HepG2 (cell line): Measurements from ENCODE around the gene VRK2. TPM values are rescaled to one million over a fixed set of nuclear protein-coding genes. Genes with fewer than 3 reads are reported as not detected.

Experiments
- ATAC-seq: fragments of 200-7000 bp; cut with Tn5 transposase; 3 replicates; pipeline ENCODE4 v1.9.1; 2020; ENCODE audit warnings: mild to moderate bottlenecking, moderate library complexity
- BruUV-seq: library from RNA; stranded (reverse); fragments of 400-500 nt; replicated peaks from 2 replicates; lab custom pipeline; 2021; lab: Mats Ljungman, UMichigan
- CTCF ChIA-PET: fragments of 300-600 bp; formaldehyde crosslinking; extraction: SDS; loops from one replicate; lab custom pipeline; 2021; ENCODE audit warnings: low total read pairs, inconsistent platforms, low intra/inter-chr PET ratio; lab: Yijun Ruan, JAX
- POLR2A ChIA-PET: fragments of 350-600 bp; sonication (Branson Sonifier 250); formaldehyde crosslinking; loops from one replicate; lab custom pipeline; 2020; ENCODE audit warnings: antibody characterized with exemption, inconsistent platforms; lab: Yijun Ruan, JAX
- DNase-seq: peaks from one replicate; pipeline ENCODE4 v3.0.0-alpha.2; 2015; ENCODE audit warnings: low spot score
- FAIRE-seq: peaks from 3 replicates; lab custom pipeline; 2011; peaks lifted over from hg19 to GRCh38; lab: Jason Lieb, UNC
- H2AFZ ChIP-seq: one replicate; pipeline ENCODE4 v1.6.1; 2011; ENCODE audit warnings: low read length, inconsistent platforms
- H3K27ac ChIP-seq: fragments of 300-600 bp; 3 replicates; pipeline ENCODE4 v1.8.0; 2011; ENCODE audit warnings: mixed run types, mild to moderate bottlenecking, mixed read lengths, low read length, inconsistent platforms; ENCODE audit not compliant: insufficient read depth; ENCODE audit errors: extremely low read length
- H3K27me3 ChIP-seq, 2 experiments: fragments of 200-600 bp in 1 of 2; 2 replicates in 1 of 2; 3 replicates in 1 of 2; pipeline versions ENCODE4 v1.6.0 to v1.8.0; 2011; ENCODE audit warnings: low read length in 2 of 2, mild to moderate bottlenecking in 2 of 2, moderate library complexity in 2 of 2, inconsistent platforms in 1 of 2; ENCODE audit not compliant: insufficient read depth in 2 of 2, control insufficient read depth in 1 of 2
- H3K36me3 ChIP-seq, 2 experiments: fragments of 200-600 bp in 1 of 2; replicated peaks in 1 of 2; 2 replicates in 1 of 2; 3 replicates in 1 of 2; pipeline versions ENCODE4 v1.5.1 to v1.8.0; 2011; ENCODE audit warnings: low read length in 2 of 2, inconsistent platforms in 1 of 2; ENCODE audit not compliant: insufficient read depth in 2 of 2, control insufficient read depth in 1 of 2
- H3K4me1 ChIP-seq: 2 replicates; pipeline ENCODE4 v1.5.1; 2012; ENCODE audit warnings: low read length, inconsistent platforms; ENCODE audit not compliant: insufficient read depth
- H3K4me2 ChIP-seq: 2 replicates; pipeline ENCODE4 v1.6.0; 2011; ENCODE audit warnings: low read depth, low read length, inconsistent platforms
- H3K4me3 ChIP-seq, 3 experiments: fragments of 200-600 bp in 1 of 3; sonication (generic), shearing (Covaris generic) in 1 of 3; replicated peaks in 1 of 3; 2 replicates each; pipeline ENCODE4 v1.5.1; 2011 to 2016; ENCODE audit warnings: low read length in 3 of 3, inconsistent platforms in 2 of 3, low read depth in 2 of 3, mild to moderate bottlenecking in 2 of 3, control low read depth in 1 of 3, mixed read lengths in 1 of 3; ENCODE audit not compliant: insufficient read depth in 1 of 3
- H3K79me2 ChIP-seq: one replicate; pipeline ENCODE4 v1.6.1; 2011; ENCODE audit warnings: low read length, inconsistent platforms; ENCODE audit not compliant: insufficient read depth
- H3K9ac ChIP-seq: 2 replicates; pipeline ENCODE4 v1.6.0; 2011; ENCODE audit warnings: mild to moderate bottlenecking, low read depth, low read length, inconsistent platforms; ENCODE audit not compliant: insufficient read depth
- H3K9me3 ChIP-seq: 2 replicates; pipeline ENCODE4 v1.5.1; 2012; ENCODE audit warnings: mild to moderate bottlenecking, low read length
- H4K20me1 ChIP-seq: 2 replicates; pipeline ENCODE4 v1.6.0; 2011; ENCODE audit warnings: inconsistent platforms, mild to moderate bottlenecking, low read length, moderate library complexity; ENCODE audit not compliant: insufficient read depth
- FOXP1 ChIP-seq, 2 experiments: fragments of 450-650 bp in 1 of 2; IDR thresholded peaks; 2 replicates each; pipeline ENCODE4 v1.6.1; 2017 to 2018; ENCODE audit warnings: antibody characterized with exemption in 1 of 2
- MBNL3 ChIP-seq: fragments of 250-450 bp; sonication (Bioruptor Pico); conservative IDR thresholded peaks from 2 replicates; pipeline ENCODE4 v1.8.0; 2022; ENCODE audit warnings: mild to moderate bottlenecking, inconsistent platforms
- RAD21 ChIP-seq: fragments of 450-650 bp; formaldehyde crosslinking; IDR thresholded peaks from 2 replicates; pipeline ENCODE4 v1.5.0; 2020; ENCODE audit warnings: mild to moderate bottlenecking
- SETDB1 ChIP-seq: sonication (generic); formaldehyde crosslinking; IDR thresholded peaks from 2 replicates; pipeline ENCODE4 v1.5.1; 2020; ENCODE audit warnings: missing genetic modification reagents, mild to moderate bottlenecking, borderline replicate concordance
- SMC3 ChIP-seq: IDR thresholded peaks from 2 replicates; pipeline ENCODE4 v1.6.1; 2011; ENCODE audit warnings: low read length, improper control_type of control experiment
- STAG1 ChIP-seq: sonication (generic); formaldehyde crosslinking; IDR thresholded peaks from 2 replicates; pipeline ENCODE4 v1.4.0; 2020; ENCODE audit warnings: missing genetic modification reagents
- WGBS: methylation state at CpG from one replicate; pipeline ENCODE4 v1.1.6; 2017; ENCODE audit warnings: low lambda C conversion rate; 5-methylcytosine and 5-hydroxymethylcytosine counted together
- in situ Hi-C: cut with HindIII; loops from 2 replicates; pipeline ENCODE4 v1.10.0; 2017; ENCODE audit warnings: low pct_unique_long_range_greater_than_20kb; ENCODE audit not compliant: extremely low pct_ligation_motif_present
- intact Hi-C: fragments of 100-400 bp; cut with micrococcal nuclease; formaldehyde crosslinking; loops from one replicate; pipeline ENCODE4 v1.10.0; 2022; ENCODE audit not compliant: unreplicated experiment
- polyA plus RNA-seq, 8 experiments: library from polyadenylated mRNA; depleted of rRNA in 3 of 8; stranded (reverse) in 7 of 8; unstranded in 1 of 8; fragments of >200 nt; fragmentation: Illumina TruSeq in 4 of 8; extraction: Trizol in 4 of 8; gene quantifications; 2 replicates each; pipeline versions ENCODE4 v1.2.1 to v1.2.3, GENCODE V29; 2011 to 2016; ENCODE audit warnings: low read depth in 4 of 8, missing spikeins in 1 of 8, mixed read lengths in 1 of 8; ENCODE audit not compliant: insufficient read depth in 1 of 8
- total RNA-seq, 5 experiments: library from RNA; depleted of rRNA; stranded (reverse); fragments of >200 nt; fragmentation: Illumina TruSeq; extraction: Trizol; gene quantifications; 2 replicates each; pipeline ENCODE4 v1.2.3, GENCODE V29; 2016; ENCODE audit warnings: low read depth in 1 of 5
- TF ChIP-seq, protein P1 (sequence below): sonication (generic); formaldehyde crosslinking; IDR thresholded peaks from 2 replicates; pipeline ENCODE4 v1.5.0; 2020; ENCODE audit warnings: mild to moderate bottlenecking, missing genetic modification reagents, moderate library complexity
- TF ChIP-seq, protein P2 (sequence below): sonication (generic); formaldehyde crosslinking; IDR thresholded peaks from 2 replicates; pipeline ENCODE4 v1.8.0; 2022; ENCODE audit warnings: mild to moderate bottlenecking, missing genetic modification reagents; ENCODE audit not compliant: insufficient replicate concordance

Gene VRK2
- total and polyA plus RNA-seq, 2 of the 13 experiments (the other 11 are each of a cell fraction or from before 2014, with no cell fraction given), result 13.3 to 29.1 TPM

DNA sequence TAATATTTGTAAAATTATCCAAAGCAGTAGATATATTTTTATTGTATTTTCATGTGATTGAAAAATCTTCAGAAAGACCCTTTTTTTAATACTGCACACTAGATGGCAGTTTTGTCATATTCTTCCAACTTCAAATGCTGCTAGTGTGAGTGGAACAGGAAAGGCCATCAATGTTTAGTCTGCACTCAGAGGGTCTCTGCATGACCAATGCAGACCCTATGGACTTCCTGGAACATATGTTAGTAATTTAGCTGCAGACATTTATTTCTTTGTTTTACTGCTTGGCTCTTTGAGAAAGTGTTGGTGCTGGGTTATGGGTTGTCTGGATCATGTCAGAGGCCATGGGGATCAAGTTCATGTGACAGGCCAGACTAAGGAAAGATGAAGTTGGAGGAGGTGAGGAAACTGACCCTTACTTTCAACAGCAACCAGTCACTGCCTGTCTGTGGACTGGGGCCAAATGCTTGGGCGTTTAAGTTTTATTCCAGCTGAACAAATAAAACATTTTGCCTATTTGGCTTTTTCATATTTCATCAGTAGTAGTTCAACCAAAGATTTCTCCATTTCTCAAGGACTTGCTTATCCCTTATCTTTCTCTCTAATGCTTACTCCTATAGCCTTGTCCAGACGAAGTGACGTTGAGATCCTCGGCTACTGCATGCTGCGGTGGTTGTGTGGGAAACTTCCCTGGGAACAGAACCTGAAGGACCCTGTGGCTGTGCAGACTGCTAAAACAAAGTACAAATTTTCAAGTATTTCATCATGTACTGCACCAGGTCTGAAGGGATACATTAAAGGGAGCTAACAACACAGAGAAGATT is 84.8 kb downstream of the VRK2 start:
- intact Hi-C loops, result loop anchor here (1.0 to 10.0 kb wide), 4 partner anchors 86 to 317 kb away; no protein-coding TSS in a partner anchor

More for the DNA sequence above, 84.8 kb downstream of the VRK2 start:
- DNase-seq (peak; percentile 15), FAIRE-seq (no peak), ATAC-seq (peak; percentile 64)
- Histone ChIP-seq H3K4me2 (no peak overlapping the region), H4K20me1 (no peaks in the 10 kb centered on the region), H3K4me3 (no peak overlapping the region), H3K27ac (no peak overlapping the region), H3K9me3 (no peaks in the 10 kb centered on the region), H2AFZ (no peak overlapping the region), H3K36me3 (peaks cover 1 to 10% of the 10 kb centered on the region in 2 experiments; a peak in 3 of 5 replicates), H3K9ac (no peak overlapping the region), H3K79me2 (no peaks in the 10 kb centered on the region), H3K27me3 (no peaks in the 10 kb centered on the region), H3K4me1 (no peaks in the 10 kb centered on the region)
- 92% methylated on average over 5 of the region's 5 CpGs for WGBS
- in situ Hi-C loops, result loop anchor here (5.0 kb wide), 1 partner anchor 316 kb away; no protein-coding TSS in a partner anchor
- TF ChIP-seq STAG1 (CRISPR knock-in tag), result peak; percentile 85
- TF ChIP-seq, protein P1, sequence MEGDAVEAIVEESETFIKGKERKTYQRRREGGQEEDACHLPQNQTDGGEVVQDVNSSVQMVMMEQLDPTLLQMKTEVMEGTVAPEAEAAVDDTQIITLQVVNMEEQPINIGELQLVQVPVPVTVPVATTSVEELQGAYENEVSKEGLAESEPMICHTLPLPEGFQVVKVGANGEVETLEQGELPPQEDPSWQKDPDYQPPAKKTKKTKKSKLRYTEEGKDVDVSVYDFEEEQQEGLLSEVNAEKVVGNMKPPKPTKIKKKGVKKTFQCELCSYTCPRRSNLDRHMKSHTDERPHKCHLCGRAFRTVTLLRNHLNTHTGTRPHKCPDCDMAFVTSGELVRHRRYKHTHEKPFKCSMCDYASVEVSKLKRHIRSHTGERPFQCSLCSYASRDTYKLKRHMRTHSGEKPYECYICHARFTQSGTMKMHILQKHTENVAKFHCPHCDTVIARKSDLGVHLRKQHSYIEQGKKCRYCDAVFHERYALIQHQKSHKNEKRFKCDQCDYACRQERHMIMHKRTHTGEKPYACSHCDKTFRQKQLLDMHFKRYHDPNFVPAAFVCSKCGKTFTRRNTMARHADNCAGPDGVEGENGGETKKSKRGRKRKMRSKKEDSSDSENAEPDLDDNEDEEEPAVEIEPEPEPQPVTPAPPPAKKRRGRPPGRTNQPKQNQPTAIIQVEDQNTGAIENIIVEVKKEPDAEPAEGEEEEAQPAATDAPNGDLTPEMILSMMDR (CRISPR knock-in tag), result peak; percentile 59
- peak; percentile 49 for TF ChIP-seq SMC3
- no peak for TF ChIP-seq MBNL3
- TF ChIP-seq, protein P2, sequence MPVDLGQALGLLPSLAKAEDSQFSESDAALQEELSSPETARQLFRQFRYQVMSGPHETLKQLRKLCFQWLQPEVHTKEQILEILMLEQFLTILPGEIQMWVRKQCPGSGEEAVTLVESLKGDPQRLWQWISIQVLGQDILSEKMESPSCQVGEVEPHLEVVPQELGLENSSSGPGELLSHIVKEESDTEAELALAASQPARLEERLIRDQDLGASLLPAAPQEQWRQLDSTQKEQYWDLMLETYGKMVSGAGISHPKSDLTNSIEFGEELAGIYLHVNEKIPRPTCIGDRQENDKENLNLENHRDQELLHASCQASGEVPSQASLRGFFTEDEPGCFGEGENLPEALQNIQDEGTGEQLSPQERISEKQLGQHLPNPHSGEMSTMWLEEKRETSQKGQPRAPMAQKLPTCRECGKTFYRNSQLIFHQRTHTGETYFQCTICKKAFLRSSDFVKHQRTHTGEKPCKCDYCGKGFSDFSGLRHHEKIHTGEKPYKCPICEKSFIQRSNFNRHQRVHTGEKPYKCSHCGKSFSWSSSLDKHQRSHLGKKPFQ (CRISPR knock-in tag), result no peak
- TF ChIP-seq SETDB1 (CRISPR knock-in tag), result no peak
- TF ChIP-seq FOXP1 (IDR thresholded peaks at IDR 0.05), result no peak
- TF ChIP-seq FOXP1 (CRISPR knock-in tag; IDR thresholded peaks at IDR 0.05), result no peak
- peak; percentile 48; the same call in 1 of the 2 replicates for TF ChIP-seq RAD21 (CRISPR knock-in tag)
- ChIA-PET CTCF (interaction anchor here (0.7 to 1.8 kb wide), 2 partner anchors 315 to 317 kb away, joined by 3 to 12 read pairs; no protein-coding TSS in a partner anchor), POLR2A (no interaction called here)
- BruUV-seq, result no TSS peak
